ENCODE data around the gene MCL1.

GRCh38 chr1:150550222-150551050 is 29.0 kb downstream of the MCL1 start:
- TF ChIP-seq HOXA7 (CRISPR knock-in tag; IDR thresholded peaks at IDR 0.05) (no peak), CEBPB (IDR thresholded peaks at IDR 0.05; ENCODE audit: borderline replicate concordance, low read depth, low read length) (no peak), GABPB1 (CRISPR knock-in tag; IDR thresholded peaks at IDR 0.05) (no peak), KDM5A (IDR thresholded peaks at IDR 0.05; ENCODE audit: borderline replicate concordance, low read length) (no peak), ZNF510 (CRISPR knock-in tag; IDR thresholded peaks at IDR 0.05; ENCODE audit: low read depth) (no peak), SAFB2 (CRISPR knock-in tag; IDR thresholded peaks at IDR 0.05; ENCODE audit: borderline replicate concordance, low read depth) (no peak), HNRNPK (IDR thresholded peaks at IDR 0.05; ENCODE audit: low read depth, low read length, poor library complexity, severe bottlenecking) (no peak), ZNF205 (CRISPR knock-in tag; IDR thresholded peaks at IDR 0.05) (no peak)
- TF ChIP-seq, protein P1, sequence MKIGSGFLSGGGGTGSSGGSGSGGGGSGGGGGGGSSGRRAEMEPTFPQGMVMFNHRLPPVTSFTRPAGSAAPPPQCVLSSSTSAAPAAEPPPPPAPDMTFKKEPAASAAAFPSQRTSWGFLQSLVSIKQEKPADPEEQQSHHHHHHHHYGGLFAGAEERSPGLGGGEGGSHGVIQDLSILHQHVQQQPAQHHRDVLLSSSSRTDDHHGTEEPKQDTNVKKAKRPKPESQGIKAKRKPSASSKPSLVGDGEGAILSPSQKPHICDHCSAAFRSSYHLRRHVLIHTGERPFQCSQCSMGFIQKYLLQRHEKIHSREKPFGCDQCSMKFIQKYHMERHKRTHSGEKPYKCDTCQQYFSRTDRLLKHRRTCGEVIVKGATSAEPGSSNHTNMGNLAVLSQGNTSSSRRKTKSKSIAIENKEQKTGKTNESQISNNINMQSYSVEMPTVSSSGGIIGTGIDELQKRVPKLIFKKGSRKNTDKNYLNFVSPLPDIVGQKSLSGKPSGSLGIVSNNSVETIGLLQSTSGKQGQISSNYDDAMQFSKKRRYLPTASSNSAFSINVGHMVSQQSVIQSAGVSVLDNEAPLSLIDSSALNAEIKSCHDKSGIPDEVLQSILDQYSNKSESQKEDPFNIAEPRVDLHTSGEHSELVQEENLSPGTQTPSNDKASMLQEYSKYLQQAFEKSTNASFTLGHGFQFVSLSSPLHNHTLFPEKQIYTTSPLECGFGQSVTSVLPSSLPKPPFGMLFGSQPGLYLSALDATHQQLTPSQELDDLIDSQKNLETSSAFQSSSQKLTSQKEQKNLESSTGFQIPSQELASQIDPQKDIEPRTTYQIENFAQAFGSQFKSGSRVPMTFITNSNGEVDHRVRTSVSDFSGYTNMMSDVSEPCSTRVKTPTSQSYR (CRISPR knock-in tag; IDR thresholded peaks at IDR 0.05; ENCODE audit: borderline replicate concordance) = no peak
- TF ChIP-seq, protein P2, sequence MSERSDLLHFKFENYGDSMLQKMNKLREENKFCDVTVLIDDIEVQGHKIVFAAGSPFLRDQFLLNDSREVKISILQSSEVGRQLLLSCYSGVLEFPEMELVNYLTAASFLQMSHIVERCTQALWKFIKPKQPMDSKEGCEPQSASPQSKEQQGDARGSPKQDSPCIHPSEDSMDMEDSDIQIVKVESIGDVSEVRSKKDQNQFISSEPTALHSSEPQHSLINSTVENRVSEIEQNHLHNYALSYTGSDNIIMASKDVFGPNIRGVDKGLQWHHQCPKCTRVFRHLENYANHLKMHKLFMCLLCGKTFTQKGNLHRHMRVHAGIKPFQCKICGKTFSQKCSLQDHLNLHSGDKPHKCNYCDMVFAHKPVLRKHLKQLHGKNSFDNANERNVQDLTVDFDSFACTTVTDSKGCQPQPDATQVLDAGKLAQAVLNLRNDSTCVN (CRISPR knock-in tag; IDR thresholded peaks at IDR 0.05; ENCODE audit: borderline replicate concordance) = no peak
